IMR-90 (cell line): ENCODE results near the gene RTP4. TPM values are rescaled to one million over a fixed set of nuclear protein-coding genes. Genes with fewer than 3 reads are reported as not detected.

Source experiments
- ATAC-seq: fragments of 200-7000 bp; cut with Tn5 transposase; 2 replicates; pipeline ENCODE4 v1.9.1; 2020; ENCODE audit warnings: low read depth, mild to moderate bottlenecking, moderate library complexity
- BruUV-seq: library from RNA; stranded (reverse); fragments of 400-500 nt; replicated peaks from 2 replicates; lab custom pipeline; 2021; lab: Mats Ljungman, UMichigan
- CTCF ChIA-PET: fragments of 300-600 bp; formaldehyde crosslinking; extraction: SDS; loops from one replicate; lab custom pipeline; 2021; ENCODE audit warnings: antibody characterized with exemption; lab: Yijun Ruan, JAX
- POLR2A ChIA-PET: fragments of 300-600 bp; sonication (Branson Sonifier 250); formaldehyde crosslinking; loops from one replicate; lab custom pipeline; 2022; ENCODE audit warnings: antibody characterized with exemption; ENCODE audit not compliant: unreplicated experiment; lab: Charles Lee
- DNase-seq: peaks from one replicate; pipeline ENCODE4 v3.0.0; 2013
- H2AFZ ChIP-seq: replicated peaks from 2 replicates; pipeline ENCODE3; 2013; ENCODE audit warnings: low read length, mild to moderate bottlenecking; ENCODE audit not compliant: poor library complexity
- H2AK5ac ChIP-seq: 2 replicates; pipeline ENCODE4 v1.6.1; 2013; ENCODE audit warnings: low read depth, low read length, inconsistent platforms
- H2AK9ac ChIP-seq: replicated peaks from 2 replicates; pipeline ENCODE3; 2013; ENCODE audit warnings: mild to moderate bottlenecking, low read depth, low read length, moderate library complexity; ENCODE audit not compliant: poor library complexity
- H2BK120ac ChIP-seq: 2 replicates; pipeline ENCODE4 v1.6.1; 2013; ENCODE audit warnings: low read depth, low read length, inconsistent platforms
- H2BK15ac ChIP-seq: 3 replicates; pipeline ENCODE4 v1.6.1; 2013; ENCODE audit warnings: low read depth, low read length, inconsistent platforms
- H2BK20ac ChIP-seq: 2 replicates; pipeline ENCODE4 v1.6.1; 2013; ENCODE audit warnings: low read depth, mild to moderate bottlenecking, inconsistent platforms, low read length, moderate library complexity
- H2BK5ac ChIP-seq: 2 replicates; pipeline ENCODE4 v1.6.1; 2013; ENCODE audit warnings: mild to moderate bottlenecking, low read depth, low read length, inconsistent platforms; ENCODE audit not compliant: poor library complexity, severe bottlenecking
- H3K14ac ChIP-seq: replicated peaks from 2 replicates; pipeline ENCODE4 v1.6.1; 2013; ENCODE audit warnings: low read depth, low read length, inconsistent platforms
- H3K18ac ChIP-seq: 2 replicates; pipeline ENCODE4 v1.6.1; 2013; ENCODE audit warnings: low read depth, low read length, control low read depth
- H3K23ac ChIP-seq: 2 replicates; pipeline ENCODE4 v1.6.1; 2013; ENCODE audit warnings: low read depth, low read length, inconsistent platforms
- H3K27ac ChIP-seq: 2 replicates; pipeline ENCODE4 v1.5.1; 2013; ENCODE audit warnings: mild to moderate bottlenecking, control low read depth, low read length; ENCODE audit not compliant: insufficient read depth
- H3K27me3 ChIP-seq: 2 replicates; pipeline ENCODE4 v1.6.1; 2013; ENCODE audit warnings: low read length; ENCODE audit not compliant: control insufficient read depth, insufficient read depth
- H3K36me3 ChIP-seq: 2 replicates; pipeline ENCODE4 v1.6.1; 2013; ENCODE audit warnings: low read length, mixed read lengths; ENCODE audit not compliant: control insufficient read depth, insufficient read depth
- H3K4ac ChIP-seq: 2 replicates; pipeline ENCODE4 v1.6.1; 2013; ENCODE audit warnings: low read depth, low read length, inconsistent platforms
- H3K4me1 ChIP-seq: 2 replicates; pipeline ENCODE4 v1.6.1; 2013; ENCODE audit warnings: low read length, mixed read lengths; ENCODE audit not compliant: control insufficient read depth, insufficient read depth
- H3K4me2 ChIP-seq: 2 replicates; pipeline ENCODE4 v1.6.1; 2013; ENCODE audit warnings: low read depth, mild to moderate bottlenecking, control low read depth, low read length, moderate library complexity
- H3K4me3 ChIP-seq: 2 replicates; pipeline ENCODE4 v1.5.1; 2013; ENCODE audit warnings: low read depth, mild to moderate bottlenecking, control low read depth, low read length, moderate library complexity; ENCODE audit not compliant: insufficient read depth
- H3K56ac ChIP-seq: 2 replicates; pipeline ENCODE4 v1.6.1; 2013; ENCODE audit warnings: low read length, inconsistent platforms; ENCODE audit not compliant: insufficient read depth; ENCODE audit errors: extremely low read depth
- H3K79me1 ChIP-seq, 2 experiments: 2 replicates each; pipeline ENCODE4 v1.6.1; 2013; ENCODE audit warnings: low read length in 2 of 2, inconsistent platforms in 1 of 2, low read depth in 1 of 2
- H3K9ac ChIP-seq: 2 replicates; pipeline ENCODE4 v1.6.1; 2013; ENCODE audit warnings: low read depth, low read length, control low read depth
- H3K9me1 ChIP-seq: 2 replicates; pipeline ENCODE4 v1.6.1; 2013; ENCODE audit warnings: low read length, inconsistent platforms; ENCODE audit not compliant: insufficient read depth
- H3K9me3 ChIP-seq: 2 replicates; pipeline ENCODE4 v1.6.1; 2013; ENCODE audit warnings: low read length; ENCODE audit not compliant: control insufficient read depth, insufficient read depth
- H4K20me1 ChIP-seq: 2 replicates; pipeline ENCODE4 v1.6.1; 2013; ENCODE audit warnings: low read length, inconsistent platforms; ENCODE audit not compliant: insufficient read depth
- H4K5ac ChIP-seq: 2 replicates; pipeline ENCODE4 v1.6.1; 2013; ENCODE audit warnings: mild to moderate bottlenecking, low read depth, low read length, control low read depth
- H4K8ac ChIP-seq, 2 experiments: 2 replicates each; pipeline ENCODE4 v1.6.1; 2013; ENCODE audit warnings: low read depth in 2 of 2, low read length in 2 of 2, control low read depth in 1 of 2, inconsistent platforms in 1 of 2
- H4K91ac ChIP-seq: 2 replicates; pipeline ENCODE4 v1.6.1; 2013; ENCODE audit warnings: low read depth, low read length, inconsistent platforms; ENCODE audit not compliant: insufficient read depth
- BHLHE40 ChIP-seq: fragments of 150-350 bp; IDR thresholded peaks from 2 replicates; pipeline ENCODE4 v1.6.1; 2016; ENCODE audit warnings: mild to moderate bottlenecking, low read depth, low read length
- CEBPB ChIP-seq: IDR thresholded peaks from 2 replicates; pipeline ENCODE4 v1.6.1; 2012; ENCODE audit warnings: low read depth, low read length, improper control_type of control experiment
- CHD1 ChIP-seq: IDR thresholded peaks from 2 replicates; pipeline ENCODE4 v1.6.1; 2012; ENCODE audit warnings: low read depth, low read length, improper control_type of control experiment
- CTCF ChIP-seq: conservative IDR thresholded peaks from 2 replicates; pipeline ENCODE4 v1.5.1; 2012; ENCODE audit warnings: mild to moderate bottlenecking, low read depth, low read length, improper control_type of control experiment
- ELK1 ChIP-seq: fragments of 150-350 bp; IDR thresholded peaks from 2 replicates; pipeline ENCODE4 v1.6.1; 2016; ENCODE audit warnings: low read depth, mild to moderate bottlenecking, low read length, moderate library complexity, borderline replicate concordance
- FOS ChIP-seq: fragments of 150-350 bp; IDR thresholded peaks from 2 replicates; pipeline ENCODE4 v1.6.1; 2016; ENCODE audit warnings: low read depth, low read length
- MAZ ChIP-seq: IDR thresholded peaks from 2 replicates; pipeline ENCODE4 v1.6.1; 2012; ENCODE audit warnings: low read depth, mild to moderate bottlenecking, low read length, improper control_type of control experiment, moderate library complexity, borderline replicate concordance
- MXI1 ChIP-seq: IDR thresholded peaks from 2 replicates; pipeline ENCODE4 v1.6.1; 2012; ENCODE audit warnings: low read depth, mild to moderate bottlenecking, low read length, moderate library complexity, borderline replicate concordance
- NFE2L2 ChIP-seq: fragments of 150-350 bp; IDR thresholded peaks from 2 replicates; pipeline ENCODE4 v1.6.1; 2016; ENCODE audit warnings: low read depth, mild to moderate bottlenecking, low read length
- RAD21 ChIP-seq: IDR thresholded peaks from 2 replicates; pipeline ENCODE4 v1.6.1; 2012; ENCODE audit warnings: low read length, improper control_type of control experiment
- RCOR1 ChIP-seq: IDR thresholded peaks from 2 replicates; pipeline ENCODE4 v1.6.1; 2012; ENCODE audit warnings: mild to moderate bottlenecking, low read length, improper control_type of control experiment; ENCODE audit not compliant: insufficient replicate concordance
- RFX5 ChIP-seq: IDR thresholded peaks from 2 replicates; pipeline ENCODE4 v1.8.0; 2012; ENCODE audit warnings: low read depth, mild to moderate bottlenecking, low read length, moderate library complexity
- SMC3 ChIP-seq: fragments of 150-350 bp; IDR thresholded peaks from 2 replicates; pipeline ENCODE4 v1.6.1; 2016; ENCODE audit warnings: low read depth, mild to moderate bottlenecking, antibody characterized with exemption, low read length, moderate library complexity
- WGBS, 2 experiments: methylation state at CpG; one replicate each; pipeline versions ENCODE4 v1.1.5 to v1.1.7; 2013; ENCODE audit warnings: missing lambda C conversion rate in 2 of 2; ENCODE audit not compliant: insufficient read length in 1 of 2; ENCODE audit errors: extremely low coverage in 2 of 2; 5-methylcytosine and 5-hydroxymethylcytosine counted together
- dilution Hi-C: fragments of 300-500 bp; cut with HindIII; formaldehyde crosslinking; loops from one replicate; pipeline ENCODE4 v1.14.3; 2018; ENCODE audit warnings: low sequenced_read_pairs; ENCODE audit not compliant: unreplicated experiment
- in situ Hi-C: fragments of 300-500 bp; cut with MboI; formaldehyde crosslinking; loops from 3 replicates; pipeline ENCODE4 v1.14.3; 2019; ENCODE audit warnings: low sequenced_read_pairs, inconsistent platforms, mixed read lengths
- intact Hi-C: fragments of 100-400 bp; cut with micrococcal nuclease; formaldehyde crosslinking; loops from 2 replicates; pipeline ENCODE4 v1.10.0; 2022
- polyA plus RNA-seq, 3 experiments: library from polyadenylated mRNA; depleted of rRNA; stranded (reverse); fragments of >200 nt; gene quantifications; 2 replicates each; pipeline ENCODE4 v1.2.3, GENCODE V29; 2012; ENCODE audit warnings: low replicate concordance in 1 of 3
- total RNA-seq: library from RNA; depleted of rRNA; stranded (reverse); fragments of >200 nt; gene quantifications from 2 replicates; pipeline ENCODE4 v1.2.3, GENCODE V29; 2012

Gene RTP4
- total and polyA plus RNA-seq, 2 of the 4 experiments (the other 2 are of a cell fraction), result not detected

- WGBS, 2 experiments, result no CpG with 5 or more reads among the region's 1 CpG
- Histone ChIP-seq H4K20me1 (no peaks in the 10 kb centered on the region), H3K4me2 (no peak overlapping the region), H2AFZ (no peak overlapping the region), H3K14ac (no peak overlapping the region), H3K9me3 (no peaks in the 10 kb centered on the region), H2AK5ac (no peak overlapping the region), H2BK5ac (no peak overlapping the region), H3K36me3 (no peaks in the 10 kb centered on the region), H2BK15ac (no peak overlapping the region), H4K5ac (no peak overlapping the region), H3K56ac (no peak overlapping the region), H3K9me1 (no peaks in the 10 kb centered on the region), H3K79me1 (no peaks in the 10 kb centered on the region), H4K8ac (no peak overlapping the region), H2BK120ac (no peak overlapping the region), H3K27me3 (peaks cover 2% of the 10 kb centered on the region; the same call in 1 of the 2 replicates), H3K18ac (no peak overlapping the region), H2AK9ac (no peak overlapping the region), H3K4me3 (no peak overlapping the region), H3K4me1 (no peaks in the 10 kb centered on the region), H3K9ac (no peak overlapping the region), H3K23ac (no peak overlapping the region), H2BK20ac (no peak overlapping the region), H3K27ac (no peak overlapping the region), H4K91ac (no peak overlapping the region), H3K4ac (no peak overlapping the region)
- no peak for TF ChIP-seq CTCF
- TF ChIP-seq CHD1, result no peak
- TF ChIP-seq RFX5, result no peak
- TF ChIP-seq SMC3, result no peak
- no peak for TF ChIP-seq ELK1
- no peak for TF ChIP-seq MAZ
- no peak for TF ChIP-seq BHLHE40
- TF ChIP-seq CEBPB, result no peak
- no peak for TF ChIP-seq NFE2L2
- no peak for TF ChIP-seq RCOR1
- TF ChIP-seq MXI1, result no peak
- no peak for TF ChIP-seq RAD21
- TF ChIP-seq FOS, result no peak
- ATAC-seq (no peak), DNase-seq (no peak)
- dilution Hi-C loops, result no loop called here
- POLR2A ChIA-PET, result no interaction called here
- CTCF ChIA-PET, result interaction anchor here (0.7 kb wide), 1 partner anchor 78 kb away, joined by 3 read pairs; no protein-coding TSS in a partner anchor
- no TSS peak for BruUV-seq
- in situ Hi-C loops, result no loop called here
- intact Hi-C loops, result no loop called here
These were observed 28.5 kb downstream of the RTP4 start for GRCh38 chr3:187396661-187397060.
